ENCODE data around the gene TTC9B. TPM values are rescaled to one million over a fixed set of nuclear protein-coding genes. Genes with fewer than 3 reads are reported as not detected.
"Not testable (repeated sequence)": the region's sequence is repeated elsewhere in the genome, so short reads cannot be mapped to it uniquely, and the experiment has no call there.

The TTC9B gene
- total and polyA plus RNA-seq, 4 experiments from 2014 or later = not detected

DNA sequence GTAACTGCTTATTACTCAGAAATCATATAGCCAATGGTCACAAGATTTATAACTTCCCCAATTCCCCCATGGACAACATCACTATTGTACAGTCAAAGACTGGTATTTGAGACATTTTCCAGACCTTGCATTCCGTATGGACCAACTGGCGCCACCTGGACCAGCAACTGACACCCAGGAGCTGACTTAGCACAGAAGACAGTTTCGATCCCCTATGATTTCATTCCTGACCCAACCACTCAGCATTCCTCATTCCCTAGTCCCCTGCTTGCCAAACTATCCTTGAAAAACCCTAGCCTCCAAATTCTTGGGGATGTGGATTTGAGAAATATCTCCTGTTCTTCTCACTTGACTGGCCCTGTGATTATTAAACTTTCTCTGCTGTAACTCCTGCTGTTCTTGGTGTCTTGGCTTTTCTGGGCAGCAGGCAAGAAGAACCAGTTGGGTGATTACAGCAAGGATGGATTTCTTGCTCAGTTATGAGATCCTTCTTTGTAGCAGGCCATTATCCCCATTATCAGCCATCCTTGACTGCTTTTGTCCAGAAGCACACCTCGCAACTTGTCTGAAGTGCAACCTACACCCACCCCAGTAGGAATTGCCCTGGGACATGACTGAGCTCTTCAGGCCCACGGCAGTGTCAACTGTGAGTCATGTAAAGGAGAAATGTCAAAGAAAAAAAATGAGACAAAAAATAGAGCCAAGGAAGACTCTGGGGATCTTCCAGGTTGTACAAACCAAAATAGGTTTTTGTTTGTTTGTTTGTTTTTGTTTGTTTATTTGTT is 40.7 kb downstream of the TTC9B start:
- DNase-seq = no peak
- H3K4me1 ChIP-seq (ENCODE audit: insufficient read depth, low read length) = no peaks in the 10 kb centered on the region
- POLR2A ChIA-PET (ENCODE audit: partially characterized antibody) = no interaction called here
- CTCF ChIA-PET (ENCODE audit: partially characterized antibody) = interaction anchor here (1.8 to 1.9 kb wide), 2 partner anchors 13 to 38 kb away, joined by 5 to 6 read pairs; no protein-coding TSS in a partner anchor
- H3K9me3 ChIP-seq (ENCODE audit: control insufficient read depth in 1 of 2, low read length in 2 of 2) = no peaks in the 10 kb centered on the region
- no peaks in the 10 kb centered on the region for H3K27me3 ChIP-seq (ENCODE audit: insufficient read depth, low read length)
- no peaks in the 10 kb centered on the region for H3K36me3 ChIP-seq (ENCODE audit: insufficient read depth, low read length)
- no peak overlapping the region for H3K27ac ChIP-seq (ENCODE audit: low read depth, low read length)
- no peaks in the 10 kb centered on the region for H3K9me3 Mint-ChIP-seq
- H3K4me1 Mint-ChIP-seq = no peaks in the 10 kb centered on the region
- H3K4me3 ChIP-seq (ENCODE audit: low read length in 2 of 2) = no peak overlapping the region
- H3K27me3 Mint-ChIP-seq = peaks cover 8 to 14% of the 10 kb centered on the region in 2 donors
- peak overlapping the region in 1 of 7 donors; percentile 27 for H3K27ac Mint-ChIP-seq
- no peak overlapping the region for H3K4me3 Mint-ChIP-seq
- intact Hi-C loops (cut with micrococcal nuclease) = no loop called here
- no peaks in the 10 kb centered on the region for H3K36me3 Mint-ChIP-seq

DNA sequence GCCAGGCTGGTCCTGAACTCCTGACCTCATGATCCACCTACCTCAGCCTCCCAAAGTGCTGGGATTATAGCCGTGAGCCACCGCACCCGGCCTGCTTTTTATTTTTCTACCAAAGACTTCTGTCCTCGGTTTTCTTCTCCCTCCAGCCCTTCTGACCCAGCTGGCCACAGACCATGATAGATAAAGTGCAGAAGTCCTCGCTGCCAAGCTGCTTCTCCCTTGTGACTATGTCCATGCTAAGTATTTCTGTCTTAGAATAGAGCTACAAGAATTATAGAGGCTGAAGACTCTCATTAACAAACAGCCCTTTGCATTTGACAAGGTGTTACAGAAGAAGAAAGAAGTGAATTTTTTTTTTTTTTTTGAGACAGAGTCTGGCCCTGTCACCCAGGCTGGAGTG is 42.4 kb downstream of the TTC9B start:
- Histone ChIP-seq H3K27me3 (ENCODE audit: insufficient read depth, low read length) (no peaks in the 10 kb centered on the region), H3K36me3 (ENCODE audit: insufficient read depth, low read length) (no peaks in the 10 kb centered on the region), H3K9me3 (ENCODE audit: control insufficient read depth in 1 of 2, low read length in 2 of 2) (no peaks in the 10 kb centered on the region), H3K4me3 (ENCODE audit: low read length in 2 of 2) (no peak overlapping the region), H3K4me1 (ENCODE audit: insufficient read depth, low read length) (no peaks in the 10 kb centered on the region), H3K27ac (ENCODE audit: low read depth, low read length) (no peak overlapping the region)
- Mint-ChIP-seq H3K9me3 (no peaks in the 10 kb centered on the region), H3K4me1 (no peaks in the 10 kb centered on the region), H3K27ac (no peak overlapping the region), H3K27me3 (peaks cover 8 to 14% of the 10 kb centered on the region in 2 donors), H3K4me3 (no peak overlapping the region), H3K36me3 (no peaks in the 10 kb centered on the region)
- no peak for DNase-seq
- intact Hi-C loops (cut with micrococcal nuclease) = no loop called here
- CTCF ChIA-PET (ENCODE audit: partially characterized antibody) = interaction anchor here (1.9 kb wide), 1 partner anchor 11 kb away, joined by 6 read pairs; no protein-coding TSS in a partner anchor
- POLR2A ChIA-PET (ENCODE audit: partially characterized antibody) = no interaction called here

- Mint-ChIP-seq H3K9me3 (no peaks in the 10 kb centered on the region), H3K4me1 (no peaks in the 10 kb centered on the region), H3K27ac (no peak overlapping the region), H3K36me3 (no peaks in the 10 kb centered on the region), H3K4me3 (no peak overlapping the region), H3K27me3 (peaks cover 1 to 11% of the 10 kb centered on the region in 2 donors)
- DNase-seq = no peak
- no peaks in the 10 kb centered on the region for H3K27me3 ChIP-seq (ENCODE audit: insufficient read depth, low read length)
- ChIA-PET CTCF (ENCODE audit: partially characterized antibody) (interaction anchor here (0.7 to 1.1 kb wide), 2 partner anchors 8 to 9 kb away, joined by 3 read pairs; no protein-coding TSS in a partner anchor), POLR2A (ENCODE audit: partially characterized antibody) (no interaction called here)
- intact Hi-C loops (cut with micrococcal nuclease) = no loop called here
- H3K4me3 ChIP-seq (ENCODE audit: low read length in 2 of 2) = no peak overlapping the region
- no peaks in the 10 kb centered on the region for H3K36me3 ChIP-seq (ENCODE audit: insufficient read depth, low read length)
- no peak overlapping the region for H3K27ac ChIP-seq (ENCODE audit: low read depth, low read length)
- no peaks in the 10 kb centered on the region for H3K4me1 ChIP-seq (ENCODE audit: insufficient read depth, low read length)
- no peaks in the 10 kb centered on the region for H3K9me3 ChIP-seq (ENCODE audit: control insufficient read depth in 1 of 2, low read length in 2 of 2)
These were observed 44.1 kb downstream of the TTC9B start for GRCh38 chr19:40174092-40174491.

- H3K4me1 ChIP-seq (ENCODE audit: insufficient read depth, low read length); intact Hi-C loops (cut with micrococcal nuclease); H3K9me3 ChIP-seq (ENCODE audit: control insufficient read depth in 1 of 2, low read length in 2 of 2); H3K4me3 Mint-ChIP-seq; H3K36me3 ChIP-seq (ENCODE audit: insufficient read depth, low read length); H3K36me3 Mint-ChIP-seq; POLR2A ChIA-PET (ENCODE audit: partially characterized antibody); H3K4me3 ChIP-seq (ENCODE audit: low read length in 2 of 2); H3K27me3 Mint-ChIP-seq; H3K27ac ChIP-seq (ENCODE audit: low read depth, low read length); H3K4me1 Mint-ChIP-seq; H3K9me3 Mint-ChIP-seq; DNase-seq; H3K27me3 ChIP-seq (ENCODE audit: insufficient read depth, low read length); H3K27ac Mint-ChIP-seq: not testable (repeated sequence)
- CTCF ChIA-PET (ENCODE audit: partially characterized antibody) = interaction anchor here (2.7 kb wide), 1 partner anchor 31 kb away, joined by 7 read pairs; no protein-coding TSS in a partner anchor
These were observed 46.9 kb downstream of the TTC9B start for GRCh38 chr19:40171293-40171692.

GRCh38 chr19:40170303-40170989 is 47.7 kb downstream of the TTC9B start:
- H3K27me3 Mint-ChIP-seq; H3K27ac ChIP-seq (ENCODE audit: low read depth, low read length); H3K36me3 Mint-ChIP-seq; H3K9me3 ChIP-seq (ENCODE audit: control insufficient read depth in 1 of 2, low read length in 2 of 2); H3K4me1 Mint-ChIP-seq; DNase-seq; POLR2A ChIA-PET (ENCODE audit: partially characterized antibody); H3K4me3 Mint-ChIP-seq; H3K4me3 ChIP-seq (ENCODE audit: low read length in 2 of 2); H3K4me1 ChIP-seq (ENCODE audit: insufficient read depth, low read length); H3K27me3 ChIP-seq (ENCODE audit: insufficient read depth, low read length); H3K9me3 Mint-ChIP-seq; H3K36me3 ChIP-seq (ENCODE audit: insufficient read depth, low read length); intact Hi-C loops (cut with micrococcal nuclease): not testable (repeated sequence)
- CTCF ChIA-PET (ENCODE audit: partially characterized antibody) = interaction anchor here (0.9 to 2.7 kb wide), 2 partner anchors 10 to 30 kb away, joined by 4 to 7 read pairs; no protein-coding TSS in a partner anchor
- H3K27ac Mint-ChIP-seq = peak overlapping the region in 1 of 7 donors; percentile 42

GRCh38 chr19:40169482-40170302 is 48.5 kb downstream of the TTC9B start:
- DNase-seq; H3K36me3 ChIP-seq (ENCODE audit: insufficient read depth, low read length); POLR2A ChIA-PET (ENCODE audit: partially characterized antibody); H3K9me3 Mint-ChIP-seq; H3K27me3 ChIP-seq (ENCODE audit: insufficient read depth, low read length); H3K4me3 Mint-ChIP-seq; H3K27ac Mint-ChIP-seq; H3K27ac ChIP-seq (ENCODE audit: low read depth, low read length); H3K4me1 Mint-ChIP-seq; H3K27me3 Mint-ChIP-seq; H3K4me3 ChIP-seq (ENCODE audit: low read length in 2 of 2); H3K4me1 ChIP-seq (ENCODE audit: insufficient read depth, low read length); intact Hi-C loops (cut with micrococcal nuclease); H3K9me3 ChIP-seq (ENCODE audit: control insufficient read depth in 1 of 2, low read length in 2 of 2); H3K36me3 Mint-ChIP-seq: not testable (repeated sequence)
- CTCF ChIA-PET (ENCODE audit: partially characterized antibody) = interaction anchor here (0.9 to 2.7 kb wide), 2 partner anchors 10 to 29 kb away, joined by 4 to 7 read pairs; no protein-coding TSS in a partner anchor
